GM21528 (cell line): ENCODE measurements around the gene XDH.

ENCODE experiments used
- ATAC-seq: cut with Tn5 transposase; IDR thresholded peaks from one replicate; pipeline ENCODE4 v1.9.1; 2021; ENCODE audit warnings: mild to moderate bottlenecking, moderate library complexity; ENCODE audit not compliant: unreplicated experiment, low FRiP score

The XDH gene

GRCh38 chr2:31333527-31334183 lies 80.9 kb downstream of the XDH start:
- ATAC-seq = peak; percentile 71

- ATAC-seq = no peak
These were observed 81.5 kb downstream of the XDH start for GRCh38 chr2:31333046-31333445.

GRCh38 chr2:31332521-31332920 lies 82.0 kb downstream of the XDH start:
- ATAC-seq = no peak

- ATAC-seq = no peak
These were observed 83.4 kb downstream of the XDH start for GRCh38 chr2:31331156-31331555.

GRCh38 chr2:31329081-31329625 lies 85.4 kb downstream of the XDH start:
- ATAC-seq = no peak

GRCh38 chr2:31328026-31328425 lies 86.5 kb downstream of the XDH start:
- ATAC-seq = no peak

- ATAC-seq = no peak
These were observed 87.0 kb downstream of the XDH start for GRCh38 chr2:31327505-31327904.

- no peak for ATAC-seq
These were observed 90.4 kb downstream of the XDH start for GRCh38 chr2:31324016-31324633.

- no peak for ATAC-seq
These were observed 92.2 kb downstream of the XDH start for GRCh38 chr2:31322371-31322770.

- ATAC-seq = no peak
These were observed 95.0 kb downstream of the XDH start for GRCh38 chr2:31319406-31320175.

- ATAC-seq = peak; percentile 53
These were observed 95.9 kb downstream of the XDH start for GRCh38 chr2:31318361-31319336.

- no peak for ATAC-seq
These were observed 97.1 kb downstream of the XDH start for GRCh38 chr2:31317396-31317795.

GRCh38 chr2:31314761-31315160 lies 99.8 kb downstream of the XDH start:
- ATAC-seq = no peak

GRCh38 chr2:31312898-31313297 lies 101.6 kb downstream of the XDH start:
- ATAC-seq = no peak

GRCh38 chr2:31304816-31305215 lies 109.7 kb downstream of the XDH start:
- ATAC-seq = no peak

- no peak for ATAC-seq
These were observed 111.5 kb downstream of the XDH start for GRCh38 chr2:31302940-31303563.

GRCh38 chr2:31300309-31300708 lies 114.2 kb downstream of the XDH start:
- no peak for ATAC-seq

- no peak for ATAC-seq
These were observed 115.0 kb downstream of the XDH start for GRCh38 chr2:31299547-31299946.

- no peak for ATAC-seq
These were observed 116.8 kb downstream of the XDH start for GRCh38 chr2:31297751-31298150.
